HCT116 (cell line): ENCODE measurements around the gene MTHFR.

Experiments used
- ELF1 ChIP-seq: IDR thresholded peaks from 2 replicates; pipeline ENCODE4 v1.6.1; 2012; ENCODE audit warnings: low read depth, borderline replicate concordance
- EZH2 ChIP-seq: fragments of 200-600 bp; sonication (generic); IDR thresholded peaks from 2 replicates; pipeline ENCODE4 v1.6.1; 2017; ENCODE audit warnings: antibody characterized with exemption, mixed run types
- POLR2A ChIP-seq: IDR thresholded peaks from 2 replicates; pipeline ENCODE4 v1.7.0; 2011; ENCODE audit warnings: borderline replicate concordance; ENCODE audit not compliant: insufficient read depth, insufficient read length; ENCODE audit errors: extremely low read depth
- SP1 ChIP-seq: IDR thresholded peaks from 2 replicates; pipeline ENCODE4 v1.6.1; 2012; ENCODE audit warnings: low read depth
- TF ChIP-seq, protein P1 (sequence below): IDR thresholded peaks from 2 replicates; pipeline ENCODE4 v1.6.1; 2011; ENCODE audit warnings: mild to moderate bottlenecking, low read length, moderate library complexity; ENCODE audit not compliant: insufficient replicate concordance; ENCODE audit errors: extremely low read depth
- TF ChIP-seq, protein P2 (sequence below), 3 experiments: fragments of 200-600 bp in 1 of 3; sonication (generic) in 1 of 3; IDR thresholded peaks in 2 of 3; conservative IDR thresholded peaks in 1 of 3; 2 replicates each; pipeline ENCODE4 v1.5.1; 2012 to 2017; ENCODE audit warnings: low read depth in 2 of 3, low read length in 2 of 3, antibody characterized with exemption in 1 of 3, borderline replicate concordance in 1 of 3, control low read depth in 1 of 3, mild to moderate bottlenecking in 1 of 3, mixed read lengths in 1 of 3, mixed run types in 1 of 3, moderate library complexity in 1 of 3; ENCODE audit not compliant: insufficient read depth in 1 of 3

DNA sequence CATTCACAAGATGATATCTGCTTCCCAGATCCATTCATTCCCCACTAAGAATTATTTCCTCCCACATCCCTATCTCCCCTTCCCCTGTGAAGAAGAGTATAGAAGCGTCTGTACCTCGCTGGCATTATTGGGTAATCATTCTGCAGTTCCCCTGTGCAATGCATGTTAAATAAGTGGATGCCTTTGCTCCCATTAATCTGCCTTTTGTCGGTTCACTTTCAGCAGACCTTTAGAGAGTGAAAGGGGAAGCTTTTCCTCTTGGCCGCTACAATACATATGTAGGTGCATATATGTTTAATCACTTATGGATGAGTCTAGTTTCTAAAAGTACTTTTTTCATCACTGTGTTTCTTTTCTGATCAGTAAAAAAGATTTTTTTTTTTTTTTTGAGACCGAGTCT, 7.3 kb upstream of the MTHFR start:
- TF ChIP-seq EZH2 (no peak), ELF1 (no peak), POLR2A (no peak), SP1 (no peak)
- TF ChIP-seq, protein P1, sequence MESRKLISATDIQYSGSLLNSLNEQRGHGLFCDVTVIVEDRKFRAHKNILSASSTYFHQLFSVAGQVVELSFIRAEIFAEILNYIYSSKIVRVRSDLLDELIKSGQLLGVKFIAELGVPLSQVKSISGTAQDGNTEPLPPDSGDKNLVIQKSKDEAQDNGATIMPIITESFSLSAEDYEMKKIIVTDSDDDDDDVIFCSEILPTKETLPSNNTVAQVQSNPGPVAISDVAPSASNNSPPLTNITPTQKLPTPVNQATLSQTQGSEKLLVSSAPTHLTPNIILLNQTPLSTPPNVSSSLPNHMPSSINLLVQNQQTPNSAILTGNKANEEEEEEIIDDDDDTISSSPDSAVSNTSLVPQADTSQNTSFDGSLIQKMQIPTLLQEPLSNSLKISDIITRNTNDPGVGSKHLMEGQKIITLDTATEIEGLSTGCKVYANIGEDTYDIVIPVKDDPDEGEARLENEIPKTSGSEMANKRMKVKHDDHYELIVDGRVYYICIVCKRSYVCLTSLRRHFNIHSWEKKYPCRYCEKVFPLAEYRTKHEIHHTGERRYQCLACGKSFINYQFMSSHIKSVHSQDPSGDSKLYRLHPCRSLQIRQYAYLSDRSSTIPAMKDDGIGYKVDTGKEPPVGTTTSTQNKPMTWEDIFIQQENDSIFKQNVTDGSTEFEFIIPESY: no peak
- TF ChIP-seq, protein P2, sequence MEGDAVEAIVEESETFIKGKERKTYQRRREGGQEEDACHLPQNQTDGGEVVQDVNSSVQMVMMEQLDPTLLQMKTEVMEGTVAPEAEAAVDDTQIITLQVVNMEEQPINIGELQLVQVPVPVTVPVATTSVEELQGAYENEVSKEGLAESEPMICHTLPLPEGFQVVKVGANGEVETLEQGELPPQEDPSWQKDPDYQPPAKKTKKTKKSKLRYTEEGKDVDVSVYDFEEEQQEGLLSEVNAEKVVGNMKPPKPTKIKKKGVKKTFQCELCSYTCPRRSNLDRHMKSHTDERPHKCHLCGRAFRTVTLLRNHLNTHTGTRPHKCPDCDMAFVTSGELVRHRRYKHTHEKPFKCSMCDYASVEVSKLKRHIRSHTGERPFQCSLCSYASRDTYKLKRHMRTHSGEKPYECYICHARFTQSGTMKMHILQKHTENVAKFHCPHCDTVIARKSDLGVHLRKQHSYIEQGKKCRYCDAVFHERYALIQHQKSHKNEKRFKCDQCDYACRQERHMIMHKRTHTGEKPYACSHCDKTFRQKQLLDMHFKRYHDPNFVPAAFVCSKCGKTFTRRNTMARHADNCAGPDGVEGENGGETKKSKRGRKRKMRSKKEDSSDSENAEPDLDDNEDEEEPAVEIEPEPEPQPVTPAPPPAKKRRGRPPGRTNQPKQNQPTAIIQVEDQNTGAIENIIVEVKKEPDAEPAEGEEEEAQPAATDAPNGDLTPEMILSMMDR (IDR thresholded peaks at IDR 0.05 in 2 of 3, conservative IDR thresholded peaks at IDR 0.05 in 1 of 3; ENCODE audit: borderline replicate concordance in 1 of 3, insufficient read depth in 1 of 3, low read depth in 2 of 3, low read length in 2 of 3): no peak
